ENCODE results near the gene GIMAP2.

GIMAP2 gene

GRCh38 chr7:150737265-150738055, 52.0 kb downstream of the GIMAP2 start, which contains the start of gene GIMAP5:
Gene GIMAP5 (plus strand): TSS chr7:150737418. CDS start chr7:150740885, 3,467 bp downstream.
- Histone ChIP-seq H3K27ac (ENCODE audit: extremely low read depth, low read depth, low read length) (no peak within 1 kb of the TSS), H3K4me3 (ENCODE audit: low read depth, low read length) (no peak within 1 kb of the TSS), H3K9me3 (ENCODE audit: control insufficient read depth, insufficient read depth, low read depth, low read length) (no peaks in the 10 kb centered on the region), H3K36me3 (ENCODE audit: control insufficient read depth in 2 of 2, insufficient read depth in 1 of 2, low read length in 2 of 2) (no peaks in the 10 kb centered on the region), H3K4me1 (ENCODE audit: control insufficient read depth, insufficient read depth, low read length) (no peaks in the 10 kb centered on the region)
- POLR2A ChIA-PET = no interaction called here
- TF ChIP-seq ZNF23 (tag by site-specific recombination; IDR thresholded peaks at IDR 0.05; ENCODE audit: borderline replicate concordance) (no peak), ZNF571 (tag by site-specific recombination; IDR thresholded peaks at IDR 0.05) (no peak), YY1 (tag by site-specific recombination; IDR thresholded peaks at IDR 0.05) (no peak), RBAK (tag by site-specific recombination; IDR thresholded peaks at IDR 0.05) (no peak), ZBTB17 (tag by site-specific recombination; IDR thresholded peaks at IDR 0.05) (peak; percentile 13; the same call in 1 of the 2 replicates)
- CTCF ChIA-PET = interaction anchor here (0.7 kb wide), 1 partner anchor 424 kb away, joined by 3 read pairs; no protein-coding TSS in a partner anchor

- no peak for TF ChIP-seq ZNF362 (tag by site-specific recombination; IDR thresholded peaks at IDR 0.05)
- no peak for TF ChIP-seq PATZ1 (tag by site-specific recombination; IDR thresholded peaks at IDR 0.05)
- no peak for TF ChIP-seq ZBTB7A (tag by site-specific recombination; IDR thresholded peaks at IDR 0.05; ENCODE audit: low read depth)
- TF ChIP-seq ZBTB10 (tag by site-specific recombination; IDR thresholded peaks at IDR 0.05) = no peak
- TF ChIP-seq ZNF280C (tag by site-specific recombination; IDR thresholded peaks at IDR 0.05) = no peak
- TF ChIP-seq ZNF585B (tag by site-specific recombination; IDR thresholded peaks at IDR 0.05) = no peak
- ChIA-PET POLR2A (no interaction called here), CTCF (interaction anchor here (0.7 kb wide), 1 partner anchor 140 kb away, joined by 3 read pairs; no protein-coding TSS in a partner anchor)
- H3K36me3 ChIP-seq (ENCODE audit: control insufficient read depth in 2 of 2, insufficient read depth in 1 of 2, low read length in 2 of 2) = no peaks in the 10 kb centered on the region
- no peak overlapping the region for H3K27ac ChIP-seq (ENCODE audit: extremely low read depth, low read depth, low read length)
- H3K4me1 ChIP-seq (ENCODE audit: control insufficient read depth, insufficient read depth, low read length) = no peaks in the 10 kb centered on the region
- H3K9me3 ChIP-seq (ENCODE audit: control insufficient read depth, insufficient read depth, low read depth, low read length) = no peaks in the 10 kb centered on the region
- H3K4me3 ChIP-seq (ENCODE audit: low read depth, low read length) = no peak overlapping the region
These were observed 52.6 kb downstream of the GIMAP2 start for GRCh38 chr7:150738092-150738491.

GRCh38 chr7:150738591-150739001, 53.1 kb downstream of the GIMAP2 start:
- Histone ChIP-seq H3K36me3 (ENCODE audit: control insufficient read depth in 2 of 2, insufficient read depth in 1 of 2, low read length in 2 of 2) (no peaks in the 10 kb centered on the region), H3K9me3 (ENCODE audit: control insufficient read depth, insufficient read depth, low read depth, low read length) (no peaks in the 10 kb centered on the region), H3K4me1 (ENCODE audit: control insufficient read depth, insufficient read depth, low read length) (no peaks in the 10 kb centered on the region), H3K4me3 (ENCODE audit: low read depth, low read length) (no peak overlapping the region), H3K27ac (ENCODE audit: extremely low read depth, low read depth, low read length) (no peak overlapping the region)
- POLR2A ChIA-PET = no interaction called here
- CTCF ChIA-PET = interaction anchor here (0.7 to 1.4 kb wide), 3 partner anchors 137 to 224 kb away, joined by 3 read pairs; no protein-coding TSS in a partner anchor
- TF ChIP-seq ZNF202 (tag by site-specific recombination; IDR thresholded peaks at IDR 0.05; ENCODE audit: borderline replicate concordance) (no peak), ZSCAN30 (tag by site-specific recombination; IDR thresholded peaks at IDR 0.05) (no peak), ZEB2 (tag by site-specific recombination; IDR thresholded peaks at IDR 0.05) (no peak), ZFP41 (tag by site-specific recombination; IDR thresholded peaks at IDR 0.05; ENCODE audit: borderline replicate concordance) (no peak), PRDM10 (tag by site-specific recombination; IDR thresholded peaks at IDR 0.05) (no peak)
